VCaP (cell line): ENCODE data around the gene PNMA8B.

Source experiments
- H3K27ac ChIP-seq: fragments of 450-650 bp; 2 replicates; pipeline ENCODE4 v1.5.1; 2017
- TF ChIP-seq, protein P1 (sequence below): fragments of 450-650 bp; conservative IDR thresholded peaks from 2 replicates; pipeline ENCODE4 v1.5.1; 2017; ENCODE audit warnings: mild to moderate bottlenecking, moderate library complexity

PNMA8B gene

GRCh38 chr19:46471116-46471733 lies 24.4 kb downstream of the PNMA8B start, which contains the start of gene PNMA8A:
PNMA8A (minus strand) TSS chr19:46471563; CDS start chr19:46471035, 528 bp downstream.
- TF ChIP-seq, protein P1, sequence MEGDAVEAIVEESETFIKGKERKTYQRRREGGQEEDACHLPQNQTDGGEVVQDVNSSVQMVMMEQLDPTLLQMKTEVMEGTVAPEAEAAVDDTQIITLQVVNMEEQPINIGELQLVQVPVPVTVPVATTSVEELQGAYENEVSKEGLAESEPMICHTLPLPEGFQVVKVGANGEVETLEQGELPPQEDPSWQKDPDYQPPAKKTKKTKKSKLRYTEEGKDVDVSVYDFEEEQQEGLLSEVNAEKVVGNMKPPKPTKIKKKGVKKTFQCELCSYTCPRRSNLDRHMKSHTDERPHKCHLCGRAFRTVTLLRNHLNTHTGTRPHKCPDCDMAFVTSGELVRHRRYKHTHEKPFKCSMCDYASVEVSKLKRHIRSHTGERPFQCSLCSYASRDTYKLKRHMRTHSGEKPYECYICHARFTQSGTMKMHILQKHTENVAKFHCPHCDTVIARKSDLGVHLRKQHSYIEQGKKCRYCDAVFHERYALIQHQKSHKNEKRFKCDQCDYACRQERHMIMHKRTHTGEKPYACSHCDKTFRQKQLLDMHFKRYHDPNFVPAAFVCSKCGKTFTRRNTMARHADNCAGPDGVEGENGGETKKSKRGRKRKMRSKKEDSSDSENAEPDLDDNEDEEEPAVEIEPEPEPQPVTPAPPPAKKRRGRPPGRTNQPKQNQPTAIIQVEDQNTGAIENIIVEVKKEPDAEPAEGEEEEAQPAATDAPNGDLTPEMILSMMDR = no peak
- H3K27ac ChIP-seq = peak within 1 kb of the TSS; percentile 58; the same call in 1 of the 2 replicates

DNA sequence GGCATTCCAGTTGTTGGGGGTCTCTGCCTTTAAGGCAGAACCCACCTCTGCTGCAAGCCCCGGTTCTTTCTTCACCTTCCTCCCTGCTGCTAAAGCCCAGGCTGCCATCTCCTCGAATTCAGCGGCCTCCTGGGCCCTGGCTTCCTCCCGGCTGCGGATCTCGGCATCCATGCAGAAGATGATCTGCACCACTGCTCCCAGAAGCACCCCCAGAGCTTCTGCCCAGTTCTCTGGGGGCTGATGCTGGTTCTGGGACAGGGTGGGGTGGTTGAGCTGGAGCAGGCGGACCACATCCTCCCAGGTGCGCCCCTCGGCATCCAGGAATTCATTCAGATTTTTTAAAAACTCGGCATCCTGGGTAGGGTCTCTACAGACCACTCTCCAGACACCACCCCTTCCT lies 25.3 kb downstream of the PNMA8B start:
- no peak overlapping the region for H3K27ac ChIP-seq
- TF ChIP-seq, protein P1 = no peak

- TF ChIP-seq, protein P1 = no peak
- H3K27ac ChIP-seq = no peak overlapping the region
Observed at GRCh38 chr19:46469541-46470185, 26.0 kb downstream of the PNMA8B start.

GRCh38 chr19:46466536-46467196 lies 29.0 kb downstream of the PNMA8B start:
- TF ChIP-seq, protein P1 = no peak
- no peak overlapping the region for H3K27ac ChIP-seq

DNA sequence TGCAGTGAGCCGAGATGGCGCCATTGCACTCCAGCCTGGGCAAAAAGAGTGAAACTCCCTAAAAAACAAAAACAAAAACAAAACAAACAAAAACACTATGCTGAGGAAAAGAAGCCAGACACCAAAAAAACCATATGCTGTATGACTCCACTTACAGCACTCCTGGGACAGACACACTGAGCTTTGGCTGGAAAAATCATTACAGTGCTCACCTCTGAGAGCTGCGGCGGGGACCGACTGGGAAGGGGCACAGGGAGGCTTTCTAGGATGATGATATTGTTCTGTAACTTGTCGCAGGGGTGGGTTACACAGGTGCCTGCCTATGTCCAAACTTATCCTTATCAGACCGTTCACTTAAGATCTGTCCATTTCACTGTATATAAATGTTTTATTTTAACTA lies 32.2 kb downstream of the PNMA8B start:
- H3K27ac ChIP-seq = no peak overlapping the region
- TF ChIP-seq, protein P1 = no peak

DNA sequence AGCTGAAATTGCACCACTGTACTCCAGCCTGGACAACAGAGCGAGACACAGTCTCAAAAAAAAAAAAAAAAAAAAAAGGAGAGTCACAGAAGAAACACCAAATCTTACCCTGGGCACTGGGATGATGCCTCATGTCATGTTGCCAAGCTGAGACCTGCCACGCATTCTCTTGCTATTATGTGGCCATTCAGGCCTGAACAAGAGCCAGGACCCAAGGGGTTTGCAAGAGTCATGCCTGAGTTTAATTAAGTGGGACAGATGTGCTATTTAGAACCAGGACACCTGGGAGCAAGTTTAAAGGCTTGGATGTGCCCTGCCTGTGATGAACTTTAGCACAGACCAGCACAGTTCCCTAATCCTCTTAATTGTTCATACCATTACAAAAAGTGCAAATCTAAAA lies 34.1 kb downstream of the PNMA8B start:
- H3K27ac ChIP-seq = no peak overlapping the region
- TF ChIP-seq, protein P1 = no peak

DNA sequence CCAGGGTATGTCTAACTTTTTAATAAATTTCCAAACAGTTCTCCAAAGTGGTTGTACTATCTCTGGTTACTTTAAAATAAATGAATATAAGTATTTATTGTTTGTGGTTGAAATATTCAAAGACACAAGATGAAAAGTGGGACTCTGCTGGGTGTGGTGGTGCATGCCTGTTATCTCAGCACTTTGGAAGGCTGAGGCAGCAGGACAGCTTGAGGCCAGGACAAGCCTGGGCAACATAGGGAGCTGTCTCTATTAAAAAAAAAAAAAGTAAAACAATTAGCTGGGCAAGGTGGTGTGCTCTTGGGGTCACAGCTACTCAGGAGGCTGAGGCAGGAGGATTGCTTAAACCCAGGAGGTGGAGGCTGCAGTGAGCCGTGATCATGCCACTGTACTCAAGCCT lies 34.7 kb downstream of the PNMA8B start:
- H3K27ac ChIP-seq = no peak overlapping the region
- TF ChIP-seq, protein P1 = no peak
